CD4-positive, alpha-beta memory T cell (primary cell): ENCODE results near the gene CAMTA1. TPM values are rescaled to one million over a fixed set of nuclear protein-coding genes. Genes with fewer than 3 reads are reported as not detected.

Experiments used
- CTCF ChIA-PET: fragments of 350-600 bp; sonication (Branson Sonifier 250); formaldehyde crosslinking; loops from one replicate; lab custom pipeline; 2021; ENCODE audit warnings: inconsistent platforms; ENCODE audit not compliant: partially characterized antibody; lab: Charles Lee
- POLR2A ChIA-PET: fragments of 350-600 bp; sonication (Branson Sonifier 250); formaldehyde crosslinking; loops from one replicate; lab custom pipeline; 2021; ENCODE audit not compliant: partially characterized antibody; lab: Charles Lee
- DNase-seq, 5 donors: peaks; one replicate each; pipeline versions ENCODE4 v3.0.0 to v3.0.0-alpha.2; 2020 to 2022; ENCODE audit warnings: mixed read lengths in 1 of 5
- H3K27ac ChIP-seq: one replicate; pipeline ENCODE4 v1.7.0; 2013; ENCODE audit warnings: low read depth, low read length
- H3K27me3 ChIP-seq: 2 replicates; pipeline ENCODE4 v1.7.0; 2013; ENCODE audit warnings: mild to moderate bottlenecking, low read length, moderate library complexity; ENCODE audit not compliant: insufficient read depth
- H3K36me3 ChIP-seq: 2 replicates; pipeline ENCODE4 v1.7.0; 2013; ENCODE audit warnings: mild to moderate bottlenecking, low read length, moderate library complexity; ENCODE audit not compliant: insufficient read depth
- H3K4me1 ChIP-seq: 2 replicates; pipeline ENCODE4 v1.7.0; 2013; ENCODE audit warnings: mild to moderate bottlenecking, low read length, moderate library complexity; ENCODE audit not compliant: insufficient read depth
- H3K4me3 ChIP-seq, 2 donors: one replicate each; pipeline ENCODE4 v1.7.0; 2013; ENCODE audit warnings: low read length in 2 of 2, mild to moderate bottlenecking in 1 of 2
- H3K9me3 ChIP-seq, 2 donors: one replicate each; pipeline ENCODE4 v1.7.0; 2013; ENCODE audit warnings: low read length in 2 of 2, control low read depth in 1 of 2; ENCODE audit not compliant: control insufficient read depth in 1 of 2
- H3K27ac Mint-ChIP-seq, 7 donors: one replicate each; pipeline ENCODE4 v1.8.0; 2020 to 2021; ENCODE audit warnings: mixed read lengths in 7 of 7, mild to moderate bottlenecking in 6 of 7, inconsistent platforms in 3 of 7, moderate library complexity in 3 of 7
- H3K27me3 Mint-ChIP-seq, 2 donors: one replicate each; pipeline ENCODE4 v1.8.0; 2020 to 2021; ENCODE audit warnings: mixed read lengths in 2 of 2
- H3K36me3 Mint-ChIP-seq, 2 donors: one replicate each; pipeline ENCODE4 v1.8.0; 2020 to 2021; ENCODE audit warnings: mixed read lengths in 2 of 2, inconsistent platforms in 1 of 2, mild to moderate bottlenecking in 1 of 2
- H3K4me1 Mint-ChIP-seq, 4 donors: one replicate each; pipeline ENCODE4 v1.8.0; 2020 to 2021; ENCODE audit warnings: mixed read lengths in 4 of 4, mild to moderate bottlenecking in 1 of 4
- H3K4me3 Mint-ChIP-seq, 8 donors: one replicate each; pipeline ENCODE4 v1.8.0; 2020 to 2021; ENCODE audit warnings: mixed read lengths in 8 of 8, mild to moderate bottlenecking in 7 of 8, moderate library complexity in 6 of 8, inconsistent platforms in 3 of 8
- H3K9me3 Mint-ChIP-seq, 8 donors: one replicate each; pipeline ENCODE4 v1.8.0; 2020 to 2021; ENCODE audit warnings: mixed read lengths in 8 of 8, mild to moderate bottlenecking in 5 of 8, inconsistent platforms in 3 of 8, moderate library complexity in 1 of 8
- intact Hi-C: fragments of 100-400 bp; cut with micrococcal nuclease; formaldehyde crosslinking; loops from one replicate; pipeline ENCODE4 v1.15.1; 2023
- polyA plus RNA-seq, 2 donors: library from polyadenylated mRNA; unstranded; fragments of 300-500 nt; fragmentation: Illumina TruSeq; gene quantifications; one replicate each; pipeline ENCODE4 v1.2.3, GENCODE V29; 2021
- total RNA-seq, 2 experiments: library from RNA; stranded (reverse); gene quantifications; one replicate each; pipeline ENCODE4 v1.2.3, GENCODE V29; 2021

The CAMTA1 gene
- total and polyA plus RNA-seq, 4 experiments from 2014 or later: 39.1 to 118 (median 59.9) TPM

DNA sequence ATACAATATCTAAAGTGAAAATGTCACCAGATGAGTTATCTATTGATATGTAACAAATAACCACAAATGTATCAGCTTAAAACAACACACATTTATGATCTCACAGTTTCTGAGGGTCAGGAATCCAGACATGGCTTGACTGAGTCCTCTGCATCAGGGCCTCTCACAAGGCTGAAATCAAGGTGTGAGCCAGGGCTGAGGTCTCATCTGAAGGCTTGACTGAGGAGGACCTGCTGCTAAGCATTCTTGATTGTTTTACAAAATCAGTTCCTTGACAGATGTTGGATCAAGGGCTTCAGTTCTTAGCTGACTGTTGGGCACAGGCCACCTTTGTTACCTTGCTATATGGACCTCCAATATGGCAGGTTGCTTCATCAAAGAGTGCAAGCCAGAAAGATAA lies 483.7 kb downstream of the CAMTA1 start:
- no peak overlapping the region for H3K27ac ChIP-seq
- H3K4me3 ChIP-seq: no peak overlapping the region
- Mint-ChIP-seq H3K9me3 (peaks cover 0 to 24% (median 21%) of the 10 kb centered on the region in 8 donors), H3K27me3 (peaks cover 9 to 12% of the 10 kb centered on the region in 2 donors), H3K4me1 (no peaks in the 10 kb centered on the region), H3K4me3 (no peak overlapping the region), H3K27ac (no peak overlapping the region), H3K36me3 (peaks cover 0 to 3% of the 10 kb centered on the region in 2 donors)
- H3K27me3 ChIP-seq: no peaks in the 10 kb centered on the region
- POLR2A ChIA-PET: no interaction called here
- no peaks in the 10 kb centered on the region for H3K9me3 ChIP-seq
- intact Hi-C loops: no loop called here
- CTCF ChIA-PET: no interaction called here
- DNase-seq: no peak
- no peaks in the 10 kb centered on the region for H3K4me1 ChIP-seq
- H3K36me3 ChIP-seq: no peaks in the 10 kb centered on the region

DNA sequence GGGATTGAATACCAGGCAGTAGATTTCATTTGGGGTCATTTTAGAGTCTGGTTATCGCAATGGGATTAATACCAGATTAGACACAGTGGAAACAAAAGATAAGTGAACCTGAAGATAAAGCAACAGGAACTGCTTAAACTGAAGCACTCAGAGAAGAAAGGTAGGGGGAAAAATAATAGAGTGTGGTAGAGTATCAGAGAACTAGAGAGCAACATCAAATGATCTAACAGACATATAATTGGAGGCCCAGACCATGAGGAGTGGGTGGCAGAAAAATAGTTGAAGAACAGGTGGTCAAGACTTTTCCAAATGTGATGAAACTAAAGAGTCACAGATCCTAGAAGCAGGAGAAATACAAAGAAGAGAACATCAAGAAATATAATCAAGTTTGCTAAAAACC lies 484.3 kb downstream of the CAMTA1 start:
- CTCF ChIA-PET: no interaction called here
- intact Hi-C loops: no loop called here
- no peak for DNase-seq
- Histone ChIP-seq H3K9me3 (no peaks in the 10 kb centered on the region), H3K36me3 (no peaks in the 10 kb centered on the region), H3K4me3 (no peak overlapping the region), H3K27me3 (no peaks in the 10 kb centered on the region), H3K27ac (no peak overlapping the region), H3K4me1 (no peaks in the 10 kb centered on the region)
- Mint-ChIP-seq H3K9me3 (peaks cover 0 to 26% (median 21%) of the 10 kb centered on the region in 8 donors), H3K27me3 (peaks cover 9 to 11% of the 10 kb centered on the region in 2 donors), H3K4me3 (no peak overlapping the region), H3K36me3 (peaks cover 0 to 3% of the 10 kb centered on the region in 2 donors), H3K4me1 (no peaks in the 10 kb centered on the region), H3K27ac (no peak overlapping the region)
- POLR2A ChIA-PET: no interaction called here

DNA sequence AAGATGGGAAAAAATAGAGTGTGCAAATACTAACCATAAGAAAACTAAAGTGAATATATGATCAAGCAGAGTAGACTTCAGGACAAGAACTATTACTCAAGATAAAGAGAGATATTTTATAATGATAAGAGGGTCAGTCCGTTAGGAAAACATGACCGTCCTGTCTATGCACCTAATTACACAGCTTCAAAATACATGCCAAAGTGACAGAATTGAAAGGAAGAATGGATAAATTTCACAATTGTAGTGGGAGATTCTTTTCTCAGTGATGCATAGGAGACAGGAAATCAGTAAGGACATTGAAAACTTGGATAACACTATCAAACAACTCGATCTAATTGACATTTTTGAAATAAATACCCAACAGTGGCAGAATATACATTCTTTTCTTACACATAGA lies 489.0 kb downstream of the CAMTA1 start:
- Histone ChIP-seq H3K4me3 (no peak overlapping the region), H3K27me3 (no peaks in the 10 kb centered on the region), H3K27ac (no peak overlapping the region), H3K36me3 (no peaks in the 10 kb centered on the region), H3K9me3 (no peaks in the 10 kb centered on the region), H3K4me1 (no peaks in the 10 kb centered on the region)
- Mint-ChIP-seq H3K36me3 (no peaks in the 10 kb centered on the region), H3K9me3 (peaks cover 0 to 24% (median 13%) of the 10 kb centered on the region in 8 donors), H3K27me3 (peaks cover 0 to 8% of the 10 kb centered on the region in 2 donors), H3K4me1 (no peaks in the 10 kb centered on the region), H3K27ac (no peak overlapping the region), H3K4me3 (no peak overlapping the region)
- no peak for DNase-seq
- intact Hi-C loops: no loop called here
- POLR2A ChIA-PET: no interaction called here
- CTCF ChIA-PET: no interaction called here

DNA sequence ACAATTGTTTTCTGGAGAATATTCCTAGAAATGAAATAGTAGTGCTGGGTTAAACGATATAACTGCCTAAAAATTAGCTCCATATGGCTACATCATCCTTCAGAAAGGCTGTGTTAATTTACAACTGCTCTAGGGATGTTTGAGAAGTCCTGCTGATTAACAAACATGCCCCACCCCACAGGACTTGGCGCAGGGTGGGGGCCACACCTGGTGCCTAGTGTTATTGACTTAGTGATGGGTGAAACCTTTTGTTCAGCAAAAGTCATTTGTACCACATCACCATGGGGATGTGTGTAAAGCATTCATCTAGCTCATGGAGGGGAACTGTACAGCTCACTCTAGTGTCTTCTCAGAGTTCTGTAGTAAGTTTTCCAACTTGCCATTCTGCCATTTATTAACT lies 492.8 kb downstream of the CAMTA1 start:
- H3K4me3 Mint-ChIP-seq: no peak overlapping the region
- H3K36me3 Mint-ChIP-seq: no peaks in the 10 kb centered on the region
- H3K9me3 Mint-ChIP-seq: peaks cover 0 to 17% (median 6%) of the 10 kb centered on the region in 8 donors
- intact Hi-C loops: no loop called here
- POLR2A ChIA-PET: no interaction called here
- H3K27ac Mint-ChIP-seq: no peak overlapping the region
- CTCF ChIA-PET: no interaction called here
- Histone ChIP-seq H3K4me3 (no peak overlapping the region), H3K27ac (no peak overlapping the region), H3K4me1 (no peaks in the 10 kb centered on the region), H3K36me3 (no peaks in the 10 kb centered on the region), H3K27me3 (no peaks in the 10 kb centered on the region), H3K9me3 (no peaks in the 10 kb centered on the region)
- H3K4me1 Mint-ChIP-seq: no peaks in the 10 kb centered on the region
- DNase-seq: no peak
- H3K27me3 Mint-ChIP-seq: peaks cover 1 to 11% of the 10 kb centered on the region in 2 donors

DNA sequence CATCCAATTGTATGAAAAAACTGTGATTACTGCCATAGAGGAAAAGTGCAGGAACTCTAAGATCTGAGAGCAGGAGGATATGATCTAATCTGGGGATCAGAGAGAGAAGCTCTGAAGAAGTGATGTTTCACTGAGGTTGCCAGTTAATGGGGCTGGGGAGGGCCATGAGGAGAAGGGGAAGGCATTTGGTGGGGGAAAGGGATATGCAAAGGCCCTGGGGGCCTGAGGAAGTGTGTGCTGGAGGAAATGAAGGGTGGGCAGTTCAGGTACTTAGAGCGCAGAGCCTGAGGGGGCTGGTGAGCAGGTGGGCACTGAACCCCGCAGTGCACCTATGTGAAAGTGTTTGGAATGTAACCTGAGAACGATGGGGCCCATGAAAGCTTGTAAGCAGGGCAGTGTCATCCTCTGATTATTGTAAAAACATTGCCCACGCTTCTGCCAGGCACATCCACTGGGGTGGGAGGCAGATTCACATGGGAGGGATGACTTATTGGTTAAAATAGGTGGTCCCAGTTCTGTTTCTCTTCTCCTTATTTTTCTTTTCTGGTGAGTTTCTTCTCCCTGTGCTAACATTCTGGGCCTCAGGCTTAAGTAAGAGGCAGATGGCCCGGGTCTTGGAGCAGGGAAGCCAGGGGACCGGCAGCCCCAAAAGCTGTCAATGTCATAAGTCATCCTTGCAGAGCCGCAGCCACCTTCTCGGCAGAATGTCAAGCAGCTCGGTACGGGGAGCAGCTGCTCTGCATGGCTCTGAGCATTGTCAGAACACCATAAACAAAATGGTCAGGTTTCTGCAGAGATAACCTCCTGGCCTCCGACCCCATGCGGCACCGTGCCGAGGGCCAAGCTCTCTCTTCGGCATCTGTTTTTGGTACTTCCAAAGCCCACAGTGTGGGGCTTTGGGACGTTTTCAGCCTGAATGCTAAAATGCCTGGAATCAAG lies 493.8 kb downstream of the CAMTA1 start:
- H3K36me3 Mint-ChIP-seq: no peaks in the 10 kb centered on the region
- peaks cover 7 to 18% of the 10 kb centered on the region in 2 donors for H3K27me3 Mint-ChIP-seq
- no peak overlapping the region for H3K4me3 Mint-ChIP-seq
- no peak for DNase-seq
- no peak overlapping the region for H3K27ac Mint-ChIP-seq
- no peaks in the 10 kb centered on the region for H3K4me1 Mint-ChIP-seq
- POLR2A ChIA-PET: no interaction called here
- H3K4me3 ChIP-seq: no peak overlapping the region
- no peaks in the 10 kb centered on the region for H3K27me3 ChIP-seq
- no peaks in the 10 kb centered on the region for H3K36me3 ChIP-seq
- H3K9me3 ChIP-seq: no peaks in the 10 kb centered on the region
- intact Hi-C loops: no loop called here
- peaks cover 0 to 19% (median 4%) of the 10 kb centered on the region in 8 donors for H3K9me3 Mint-ChIP-seq
- CTCF ChIA-PET: no interaction called here
- H3K4me1 ChIP-seq: no peaks in the 10 kb centered on the region
- no peak overlapping the region for H3K27ac ChIP-seq

DNA sequence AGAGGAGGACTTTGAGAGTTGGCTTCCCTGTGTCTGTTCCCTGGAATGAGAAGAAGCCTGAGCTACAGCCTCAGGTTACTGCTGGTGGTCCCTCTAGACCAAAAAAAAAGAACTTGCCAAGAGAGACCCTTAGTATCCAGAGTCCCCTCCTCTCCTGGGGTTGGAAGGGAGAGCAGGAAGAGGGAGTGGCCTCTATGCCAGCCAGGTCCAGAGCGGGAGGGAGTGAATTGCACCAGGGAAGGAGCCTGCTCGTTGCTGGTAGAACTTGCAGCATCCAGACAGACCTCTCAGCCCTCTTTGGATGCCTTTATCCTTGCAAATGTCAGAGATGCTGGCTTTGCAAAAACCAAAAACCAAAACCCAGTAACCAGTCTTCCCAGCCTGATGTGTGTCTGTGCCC lies 494.5 kb downstream of the CAMTA1 start:
- Mint-ChIP-seq H3K27ac (no peak overlapping the region), H3K27me3 (peaks cover 7 to 18% of the 10 kb centered on the region in 2 donors), H3K9me3 (peaks cover 0 to 16% (median 3%) of the 10 kb centered on the region in 8 donors), H3K4me1 (no peaks in the 10 kb centered on the region), H3K4me3 (no peak overlapping the region), H3K36me3 (no peaks in the 10 kb centered on the region)
- DNase-seq: no peak
- Histone ChIP-seq H3K27me3 (no peaks in the 10 kb centered on the region), H3K4me3 (no peak overlapping the region), H3K27ac (no peak overlapping the region), H3K9me3 (no peaks in the 10 kb centered on the region), H3K4me1 (no peaks in the 10 kb centered on the region), H3K36me3 (no peaks in the 10 kb centered on the region)
- CTCF ChIA-PET: no interaction called here
- intact Hi-C loops: no loop called here
- POLR2A ChIA-PET: no interaction called here

DNA sequence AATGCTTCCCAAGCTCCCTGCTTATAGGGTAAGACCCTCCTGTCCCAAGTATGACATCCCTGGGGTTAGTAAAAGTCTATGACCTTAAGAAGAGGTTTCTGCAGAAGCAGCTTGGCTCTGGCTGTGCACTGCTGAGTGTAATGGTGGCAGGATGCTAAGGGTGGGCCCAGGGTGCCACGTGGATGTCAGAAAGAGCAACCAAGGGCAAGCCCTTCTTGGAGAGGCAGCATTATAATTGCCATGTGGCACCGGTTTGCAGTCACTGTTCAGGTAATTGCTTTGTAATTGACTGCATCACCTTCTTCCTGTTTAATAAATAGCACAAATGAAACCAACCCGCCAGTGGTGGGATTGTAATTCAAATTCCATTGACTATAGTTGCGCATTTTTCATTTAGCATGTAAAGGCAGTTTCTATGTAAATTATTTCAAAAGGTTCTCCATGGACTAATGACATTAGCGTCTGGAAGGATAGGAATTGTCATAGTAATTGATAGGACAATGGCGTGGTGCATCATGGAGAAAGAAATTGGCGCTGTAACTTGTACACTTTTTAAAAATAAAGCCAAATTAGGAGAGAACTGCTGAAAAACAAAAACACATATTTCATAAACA lies 495.2 kb downstream of the CAMTA1 start:
- ChIA-PET POLR2A (no interaction called here), CTCF (no interaction called here)
- Mint-ChIP-seq H3K4me3 (no peak overlapping the region), H3K27me3 (peaks cover 7 to 18% of the 10 kb centered on the region in 2 donors), H3K9me3 (peaks cover 0 to 16% (median 3%) of the 10 kb centered on the region in 8 donors), H3K4me1 (no peaks in the 10 kb centered on the region), H3K27ac (no peak overlapping the region), H3K36me3 (no peaks in the 10 kb centered on the region)
- intact Hi-C loops: no loop called here
- no peak for DNase-seq
- Histone ChIP-seq H3K4me3 (no peak overlapping the region), H3K27ac (no peak overlapping the region), H3K27me3 (no peaks in the 10 kb centered on the region), H3K36me3 (no peaks in the 10 kb centered on the region), H3K9me3 (no peaks in the 10 kb centered on the region), H3K4me1 (no peaks in the 10 kb centered on the region)
